ENCODE results near the gene KIF6.

GRCh38 chr6:39333644-39334438 is 391.4 kb downstream of the KIF6 start:
- no peak for TF ChIP-seq POLR2A (IDR thresholded peaks at IDR 0.05; ENCODE audit: control extremely low read depth in 1 of 2, low read depth in 2 of 2, low read length in 2 of 2)
- TF ChIP-seq, protein P1, sequence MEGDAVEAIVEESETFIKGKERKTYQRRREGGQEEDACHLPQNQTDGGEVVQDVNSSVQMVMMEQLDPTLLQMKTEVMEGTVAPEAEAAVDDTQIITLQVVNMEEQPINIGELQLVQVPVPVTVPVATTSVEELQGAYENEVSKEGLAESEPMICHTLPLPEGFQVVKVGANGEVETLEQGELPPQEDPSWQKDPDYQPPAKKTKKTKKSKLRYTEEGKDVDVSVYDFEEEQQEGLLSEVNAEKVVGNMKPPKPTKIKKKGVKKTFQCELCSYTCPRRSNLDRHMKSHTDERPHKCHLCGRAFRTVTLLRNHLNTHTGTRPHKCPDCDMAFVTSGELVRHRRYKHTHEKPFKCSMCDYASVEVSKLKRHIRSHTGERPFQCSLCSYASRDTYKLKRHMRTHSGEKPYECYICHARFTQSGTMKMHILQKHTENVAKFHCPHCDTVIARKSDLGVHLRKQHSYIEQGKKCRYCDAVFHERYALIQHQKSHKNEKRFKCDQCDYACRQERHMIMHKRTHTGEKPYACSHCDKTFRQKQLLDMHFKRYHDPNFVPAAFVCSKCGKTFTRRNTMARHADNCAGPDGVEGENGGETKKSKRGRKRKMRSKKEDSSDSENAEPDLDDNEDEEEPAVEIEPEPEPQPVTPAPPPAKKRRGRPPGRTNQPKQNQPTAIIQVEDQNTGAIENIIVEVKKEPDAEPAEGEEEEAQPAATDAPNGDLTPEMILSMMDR (IDR thresholded peaks at IDR 0.05; ENCODE audit: control extremely low read depth in 1 of 3, insufficient read depth in 1 of 3, low read depth in 1 of 3, low read length in 3 of 3) = no peak
- TF ChIP-seq EZH2 (IDR thresholded peaks at IDR 0.05; ENCODE audit: low read depth, low read length, severe bottlenecking) = no peak
- no peak for TF ChIP-seq RXRA (IDR thresholded peaks at IDR 0.05; ENCODE audit: insufficient read depth, low read depth, low read length)
- no peak for TF ChIP-seq CHD2 (IDR thresholded peaks at IDR 0.05; ENCODE audit: low read length)
- TF ChIP-seq MAX (IDR thresholded peaks at IDR 0.05) = no peak
- TF ChIP-seq USF2 (IDR thresholded peaks at IDR 0.05; ENCODE audit: low read length) = no peak
- no peak for TF ChIP-seq CEBPB (IDR thresholded peaks at IDR 0.05; ENCODE audit: low read depth, low read length)
- no peak for TF ChIP-seq YY1 (IDR thresholded peaks at IDR 0.05; ENCODE audit: low read depth, low read length)

Data from H1 (cell line).